ENCODE data around the gene MCU. TPM values are rescaled to one million over a fixed set of nuclear protein-coding genes. Genes with fewer than 3 reads are reported as not detected.
"Not testable (repeated sequence)": the region's sequence is repeated elsewhere in the genome, so short reads cannot be mapped to it uniquely, and the experiment has no call there.

Gene MCU
- polyA plus RNA-seq, 4 donors, result 41.0 to 47.5 (median 44.8) TPM

GRCh38 chr10:72686430-72686829 lies 5.5 kb upstream of the MCU start:
- not testable (repeated sequence) for DNase-seq (ENCODE audit: low read depth in 4 of 4, low spot score in 3 of 4)

GRCh38 chr10:72687035-72687434 lies 4.9 kb upstream of the MCU start:
- no peak for DNase-seq (ENCODE audit: low read depth in 4 of 4, low spot score in 3 of 4)

GRCh38 chr10:72688208-72688651 lies 3.7 kb upstream of the MCU start:
- DNase-seq (ENCODE audit: low read depth in 4 of 4, low spot score in 3 of 4), result no peak

GRCh38 chr10:72689660-72690059 lies 2.3 kb upstream of the MCU start:
- DNase-seq (ENCODE audit: low read depth in 4 of 4, low spot score in 3 of 4), result no peak

GRCh38 chr10:72690071-72690755 lies 1.7 kb upstream of the MCU start:
- DNase-seq (ENCODE audit: low read depth in 4 of 4, low spot score in 3 of 4), result no peak

- no peak for DNase-seq (ENCODE audit: low read depth in 4 of 4, low spot score in 3 of 4)
Measured at GRCh38 chr10:72691470-72691862, 477 bp upstream of the MCU start.

- no peak for DNase-seq (ENCODE audit: low read depth in 4 of 4, low spot score in 3 of 4)
Measured at GRCh38 chr10:72692744-72692993, 726 bp downstream of the MCU start.

GRCh38 chr10:72692994-72693781 lies 1.2 kb downstream of the MCU start:
- no peak for DNase-seq (ENCODE audit: low read depth in 4 of 4, low spot score in 3 of 4)

GRCh38 chr10:72694476-72695369 lies 2.8 kb downstream of the MCU start:
- DNase-seq (ENCODE audit: low read depth in 4 of 4, low spot score in 3 of 4), result no peak

- DNase-seq (ENCODE audit: low read depth in 4 of 4, low spot score in 3 of 4), result no peak
Measured at GRCh38 chr10:72695496-72695895, 3.6 kb downstream of the MCU start.

- no peak for DNase-seq (ENCODE audit: low read depth in 4 of 4, low spot score in 3 of 4)
Measured at GRCh38 chr10:72697716-72698115, 5.8 kb downstream of the MCU start.

GRCh38 chr10:72702465-72702864 lies 10.5 kb downstream of the MCU start:
- DNase-seq (ENCODE audit: low read depth in 4 of 4, low spot score in 3 of 4), result not testable (repeated sequence)

- DNase-seq (ENCODE audit: low read depth in 4 of 4, low spot score in 3 of 4), result no peak
Measured at GRCh38 chr10:72702868-72703581, 11.1 kb downstream of the MCU start.

- no peak for DNase-seq (ENCODE audit: low read depth in 4 of 4, low spot score in 3 of 4)
Measured at GRCh38 chr10:72704117-72704516, 12.2 kb downstream of the MCU start.

- peak in 3 of 4 donors; percentile 47 to 55 (median 49) for DNase-seq (ENCODE audit: low read depth in 4 of 4, low spot score in 3 of 4)
Measured at GRCh38 chr10:72709041-72709440, 17.1 kb downstream of the MCU start.

GRCh38 chr10:72712136-72712535 lies 20.2 kb downstream of the MCU start:
- no peak for DNase-seq (ENCODE audit: low read depth in 4 of 4, low spot score in 3 of 4)

GRCh38 chr10:72719941-72720592 lies 28.1 kb downstream of the MCU start:
- DNase-seq (ENCODE audit: low read depth in 4 of 4, low spot score in 3 of 4), result no peak

- DNase-seq (ENCODE audit: low read depth in 4 of 4, low spot score in 3 of 4), result no peak
Measured at GRCh38 chr10:72720814-72721660, 29.1 kb downstream of the MCU start.

- no peak for DNase-seq (ENCODE audit: low read depth in 4 of 4, low spot score in 3 of 4)
Measured at GRCh38 chr10:72727130-72727529, 35.2 kb downstream of the MCU start.
